Lung (tissue), 12 donors: ENCODE measurements around the gene B4GALNT2. TPM values are rescaled to one million over a fixed set of nuclear protein-coding genes. Genes with fewer than 3 reads are reported as not detected.
A peak's percentile ranks its signal among the peaks of the same experiment; 100 is the strongest.

ENCODE experiments used
- ATAC-seq: fragments of 200-7000 bp; cut with Tn5 transposase; one replicate; pipeline ENCODE4 v1.9.1; 2020; ENCODE audit warnings: moderate number of reproducible peaks; ENCODE audit not compliant: insufficient read depth, low FRiP score
- DNase-seq, 3 donors: peaks; one replicate each; pipeline ENCODE4 v3.0.0-alpha.2; 2013 to 2017
- H3K27ac ChIP-seq, 2 donors: one replicate each; pipeline ENCODE4 v1.5.1; 2013; ENCODE audit warnings: mild to moderate bottlenecking in 2 of 2, moderate library complexity in 2 of 2, control low read depth in 1 of 2, inconsistent platforms in 1 of 2, low read depth in 1 of 2, low read length in 1 of 2
- H3K27me3 ChIP-seq, 3 donors: one replicate each; pipeline ENCODE4 v1.5.1; 2013; ENCODE audit warnings: low read length in 2 of 3; ENCODE audit not compliant: control insufficient read depth in 3 of 3, insufficient read depth in 3 of 3
- H3K36me3 ChIP-seq, 4 donors: one replicate each; pipeline ENCODE4 v1.5.1; 2013; ENCODE audit warnings: low read length in 4 of 4, mild to moderate bottlenecking in 1 of 4, moderate library complexity in 1 of 4; ENCODE audit not compliant: control insufficient read depth in 4 of 4, insufficient read depth in 4 of 4
- H3K4me1 ChIP-seq, 5 donors: one replicate each; pipeline ENCODE4 v1.5.1; 2013; ENCODE audit warnings: low read length in 5 of 5, mild to moderate bottlenecking in 2 of 5, moderate library complexity in 1 of 5; ENCODE audit not compliant: control insufficient read depth in 5 of 5, insufficient read depth in 5 of 5
- H3K4me3 ChIP-seq: one replicate; pipeline ENCODE4 v1.5.1; 2013; ENCODE audit warnings: mild to moderate bottlenecking, control low read depth, moderate library complexity
- H3K9ac ChIP-seq, 2 donors: one replicate each; pipeline ENCODE4 v1.5.1; 2013; ENCODE audit warnings: low read length in 2 of 2, control low read depth in 1 of 2; ENCODE audit not compliant: insufficient read depth in 1 of 2
- H3K9me3 ChIP-seq, 4 donors: one replicate each; pipeline ENCODE4 v1.5.1; 2013; ENCODE audit warnings: low read length in 3 of 4, mild to moderate bottlenecking in 1 of 4, moderate library complexity in 1 of 4; ENCODE audit not compliant: control insufficient read depth in 4 of 4, insufficient read depth in 3 of 4
- WGBS, 2 donors: extraction: QIAGEN DNeasy Blood & Tissue Kit; methylation state at CpG; one replicate each; pipeline ENCODE4 v1.1.7; 2013; 5-methylcytosine and 5-hydroxymethylcytosine counted together
- polyA plus RNA-seq, 2 donors: library from polyadenylated mRNA; stranded (reverse); fragments of 200-250 nt; gene quantifications; one replicate each; pipeline ENCODE4 v1.2.1, GENCODE V29; 2013
- total RNA-seq, 2 donors: library from RNA; depleted of rRNA in 1 of 2; stranded (reverse); fragments of >200 nt in 1 of 2; gene quantifications; one replicate each; pipeline ENCODE4 v1.2.1, GENCODE V29; 2014 to 2021
- TF ChIP-seq, protein P1 (sequence below): IDR thresholded peaks from 2 replicates; pipeline ENCODE4 v1.5.1; 2012; ENCODE audit warnings: mild to moderate bottlenecking; ENCODE audit errors: control extremely low read depth, extremely low read depth
- donor health status: control.
- donor health status: control.
- donor health status: Bipolar disorder and iron deficiency.
- donor health status: healthy.
- donor health status: DM: yes; HTN: yes; CAD: no.

Gene B4GALNT2
- total and polyA plus RNA-seq, 4 donors, result 0.08 to 0.25 (median 0.15) TPM; not detected in 1

DNA sequence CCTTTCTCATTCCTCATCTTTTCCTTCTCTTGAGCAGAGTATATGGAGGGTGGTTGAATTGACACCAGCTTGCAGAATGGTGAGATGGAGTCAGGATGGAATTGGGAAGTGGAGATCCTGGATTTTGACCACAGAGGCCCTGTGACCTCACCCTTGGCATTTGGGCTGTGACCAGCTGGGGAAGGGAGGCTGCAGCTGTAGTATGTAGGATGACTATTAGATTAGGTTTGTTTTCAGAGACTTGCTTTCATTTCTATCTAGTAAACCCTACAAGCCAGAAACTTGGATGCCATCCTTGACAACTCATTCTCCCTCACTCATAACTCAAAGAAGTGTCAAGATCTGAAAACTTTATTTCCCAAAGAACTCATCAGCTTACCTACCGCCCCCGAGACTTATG is 71.9 kb downstream of the B4GALNT2 start:
- TF ChIP-seq, protein P1, sequence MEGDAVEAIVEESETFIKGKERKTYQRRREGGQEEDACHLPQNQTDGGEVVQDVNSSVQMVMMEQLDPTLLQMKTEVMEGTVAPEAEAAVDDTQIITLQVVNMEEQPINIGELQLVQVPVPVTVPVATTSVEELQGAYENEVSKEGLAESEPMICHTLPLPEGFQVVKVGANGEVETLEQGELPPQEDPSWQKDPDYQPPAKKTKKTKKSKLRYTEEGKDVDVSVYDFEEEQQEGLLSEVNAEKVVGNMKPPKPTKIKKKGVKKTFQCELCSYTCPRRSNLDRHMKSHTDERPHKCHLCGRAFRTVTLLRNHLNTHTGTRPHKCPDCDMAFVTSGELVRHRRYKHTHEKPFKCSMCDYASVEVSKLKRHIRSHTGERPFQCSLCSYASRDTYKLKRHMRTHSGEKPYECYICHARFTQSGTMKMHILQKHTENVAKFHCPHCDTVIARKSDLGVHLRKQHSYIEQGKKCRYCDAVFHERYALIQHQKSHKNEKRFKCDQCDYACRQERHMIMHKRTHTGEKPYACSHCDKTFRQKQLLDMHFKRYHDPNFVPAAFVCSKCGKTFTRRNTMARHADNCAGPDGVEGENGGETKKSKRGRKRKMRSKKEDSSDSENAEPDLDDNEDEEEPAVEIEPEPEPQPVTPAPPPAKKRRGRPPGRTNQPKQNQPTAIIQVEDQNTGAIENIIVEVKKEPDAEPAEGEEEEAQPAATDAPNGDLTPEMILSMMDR, result no peak
- no peak for DNase-seq
- no peak for ATAC-seq
- Histone ChIP-seq H3K27me3 (peaks cover 0 to 4% (median 0%) of the 10 kb centered on the region in 3 donors), H3K36me3 (no peaks in the 10 kb centered on the region), H3K9ac (no peak overlapping the region), H3K27ac (no peak overlapping the region), H3K4me1 (peaks cover 0 to 6% (median under 1%) of the 10 kb centered on the region in 5 donors), H3K9me3 (no peaks in the 10 kb centered on the region), H3K4me3 (no peak overlapping the region)
- WGBS, 2 donors, result 95 to 96% methylated on average over 2 of the region's 2 CpGs

DNA sequence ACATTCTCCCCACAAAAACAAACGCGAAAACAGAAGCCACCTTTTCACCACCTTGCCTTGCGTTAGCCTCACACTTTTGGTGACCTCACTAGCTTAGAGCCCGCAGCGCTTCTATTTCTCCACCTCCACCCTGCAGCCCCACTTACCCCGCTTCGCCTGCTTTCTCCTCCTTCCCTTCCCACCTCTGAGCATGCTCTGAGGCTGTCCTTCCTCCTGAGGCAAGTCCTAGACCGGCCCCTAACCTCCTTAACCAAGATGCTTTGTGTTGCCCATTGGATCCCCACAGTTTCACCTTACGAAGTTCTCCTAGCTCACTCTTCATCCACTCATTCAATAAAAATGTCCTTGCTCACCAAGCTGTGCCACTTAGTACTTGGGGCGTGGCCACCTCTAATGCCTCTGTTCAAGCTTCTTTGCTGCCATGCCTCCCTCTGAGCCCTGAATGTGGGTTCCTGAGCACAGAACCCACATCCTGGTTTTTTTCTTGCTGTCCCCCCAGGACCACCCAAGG is 76.5 kb downstream of the B4GALNT2 start:
- Histone ChIP-seq H3K9ac (no peak overlapping the region), H3K27me3 (peaks cover 0 to 4% (median 0%) of the 10 kb centered on the region in 3 donors), H3K27ac (peak overlapping the region in 1 of 2 donors; percentile 89), H3K36me3 (no peaks in the 10 kb centered on the region), H3K9me3 (no peaks in the 10 kb centered on the region), H3K4me1 (peaks cover 0 to 14% (median 11%) of the 10 kb centered on the region in 5 donors), H3K4me3 (no peak overlapping the region)
- no peak for ATAC-seq
- TF ChIP-seq, protein P1, result no peak
- WGBS, 2 donors, result 78 to 90% methylated on average over 10 of the region's 10 CpGs
- no peak for DNase-seq

DNA sequence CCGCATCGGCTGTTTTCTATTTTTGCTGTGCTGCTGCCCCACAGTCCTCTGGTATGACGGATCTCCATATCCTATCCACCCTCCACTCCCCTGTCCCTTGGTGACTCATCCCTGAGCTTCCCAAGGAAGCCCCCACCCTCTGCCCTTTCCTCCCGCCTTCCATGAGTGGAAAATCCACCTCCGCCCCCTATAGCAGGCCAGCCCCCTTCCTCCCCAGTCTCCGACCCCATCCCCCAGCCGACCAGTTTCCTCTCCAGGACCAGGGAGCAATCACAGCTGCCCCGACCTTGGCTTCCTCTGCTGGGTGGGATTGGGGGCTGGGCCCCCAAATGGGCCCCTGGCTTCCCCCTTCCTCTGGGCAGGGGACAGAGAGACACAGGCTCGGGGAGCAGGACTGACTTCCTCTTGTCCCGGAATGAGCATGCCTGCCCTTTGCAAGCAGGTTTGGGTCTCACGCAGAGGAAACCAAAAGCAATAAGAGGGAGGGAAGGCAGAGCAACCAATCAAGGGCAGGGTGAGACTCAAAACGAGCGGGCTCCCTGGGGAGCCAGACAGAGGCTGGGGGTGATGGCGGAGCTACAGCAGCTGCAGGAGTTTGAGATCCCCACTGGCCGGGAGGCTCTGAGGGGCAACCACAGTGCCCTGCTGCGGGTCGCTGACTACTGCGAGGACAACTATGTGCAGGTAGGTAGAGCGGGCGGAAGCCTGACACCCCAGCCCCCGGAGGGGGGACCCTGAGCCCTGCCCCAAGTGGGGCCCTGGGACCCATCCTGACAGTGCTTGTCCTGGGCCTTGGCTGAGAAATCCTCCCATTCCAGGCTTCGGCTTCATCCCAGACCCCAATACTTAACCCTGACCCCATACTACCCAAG is 77.8 kb downstream of the B4GALNT2 start, which contains the start of the genes ABI3 and GNGT2:
TSS of gene ABI3 (plus strand) at position 550 of the 872 bp plus-strand sequence. CDS start at position 568, 18 bp downstream.
TSS of gene GNGT2 (minus strand) at position 417 of the 872 bp plus-strand sequence. CDS start 3,152 bp downstream, outside the sequence.
- peak within 1 kb of the TSS; percentile 43 for H3K4me3 ChIP-seq
- no peaks in the 10 kb centered on the region for H3K9me3 ChIP-seq
- H3K36me3 ChIP-seq, result no peaks in the 10 kb centered on the region
- H3K9ac ChIP-seq, result peak within 1 kb of the TSS; percentile 37 to 54
- WGBS, 2 donors, result 23 to 29% methylated on average over 22 of the region's 22 CpGs
- peak; percentile 66 for ATAC-seq
- H3K27ac ChIP-seq, result peak within 1 kb of the TSS; percentile 71 to 89
- DNase-seq, result peak; percentile 74 to 87 (median 82)
- H3K27me3 ChIP-seq, result peaks cover 0 to 4% (median 0%) of the 10 kb centered on the region in 3 donors
- H3K4me1 ChIP-seq, result peaks cover 0 to 14% (median 11%) of the 10 kb centered on the region in 5 donors
- TF ChIP-seq, protein P1, result no peak
